ENCODE measurements around the gene WDCP.

DNA sequence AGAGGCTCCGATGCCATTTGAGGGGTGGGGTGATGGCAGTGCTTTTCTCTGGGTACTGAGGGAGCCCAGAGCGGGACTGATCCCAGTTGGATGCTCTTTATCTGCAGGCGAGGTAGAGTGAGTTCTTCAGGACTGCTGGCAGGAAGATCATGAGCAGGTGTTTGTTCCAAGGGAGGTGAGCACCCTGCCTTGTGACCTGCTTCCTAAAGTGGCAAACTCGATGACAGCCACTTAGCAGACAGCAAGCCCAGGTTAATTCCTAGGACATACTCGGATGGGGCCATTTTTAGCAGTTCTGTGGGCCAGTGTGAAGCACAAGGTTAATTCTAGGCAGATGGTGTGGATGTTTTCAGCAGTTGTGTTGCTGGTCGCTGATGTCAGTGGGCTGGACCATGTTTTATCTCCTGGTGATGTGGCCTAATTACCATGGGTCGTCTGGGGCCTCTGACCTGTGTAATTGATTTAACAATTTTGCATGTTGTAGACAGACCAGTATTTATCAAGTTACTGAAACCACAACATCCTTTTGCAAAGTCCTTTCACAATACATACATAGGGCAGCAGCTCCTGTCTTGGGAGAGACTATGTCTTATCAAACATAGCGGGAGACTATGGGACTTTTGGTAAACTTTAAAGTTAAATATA lies 7.3 kb upstream of the WDCP start:
- TF ChIP-seq LEF1 (IDR thresholded peaks at IDR 0.05; ENCODE audit: borderline replicate concordance): no peak
- no peak for TF ChIP-seq ELF4 (IDR thresholded peaks at IDR 0.05)
- no peak for TF ChIP-seq BHLHE40 (IDR thresholded peaks at IDR 0.05; ENCODE audit: borderline replicate concordance)
